Loucy (cell line): ENCODE results near the gene ANKRD27.

ENCODE experiments used
- H2AFZ ChIP-seq: fragments of 200-600 bp; sonication (generic); 2 replicates; pipeline ENCODE4 v1.6.0; 2016; ENCODE audit warnings: antibody characterized with exemption, mild to moderate bottlenecking, low read length, moderate library complexity
- H3F3A ChIP-seq: fragments of 200-600 bp; 2 replicates; pipeline ENCODE4 v1.6.0; 2016; ENCODE audit warnings: antibody characterized with exemption, low read depth, mild to moderate bottlenecking
- H3K27me3 ChIP-seq: fragments of 200-600 bp; sonication (generic); 2 replicates; pipeline ENCODE4 v1.6.1; 2014; ENCODE audit warnings: low read length, mild to moderate bottlenecking; ENCODE audit not compliant: insufficient read depth, poor library complexity, severe bottlenecking
- H3K36me3 ChIP-seq: fragments of 200-600 bp; sonication (generic); 2 replicates; pipeline ENCODE4 v1.6.1; 2016; ENCODE audit warnings: low read length; ENCODE audit not compliant: insufficient read depth
- H3K4me1 ChIP-seq: fragments of 200-600 bp; sonication (generic); 2 replicates; pipeline ENCODE4 v1.5.1; 2014; ENCODE audit warnings: low read length, mild to moderate bottlenecking; ENCODE audit not compliant: insufficient read depth, poor library complexity, severe bottlenecking
- H3K4me2 ChIP-seq: fragments of 200-600 bp; sonication (generic); 2 replicates; pipeline ENCODE4 v1.6.0; 2014; ENCODE audit warnings: antibody characterized with exemption, low read length, low read depth, mild to moderate bottlenecking; ENCODE audit not compliant: poor library complexity, severe bottlenecking
- H3K4me3 ChIP-seq: fragments of 200-600 bp; sonication (generic); 2 replicates; pipeline ENCODE4 v1.5.1; 2014; ENCODE audit warnings: low read length, mild to moderate bottlenecking, mixed read lengths; ENCODE audit not compliant: poor library complexity, severe bottlenecking
- H3K79me2 ChIP-seq: fragments of 200-600 bp; sonication (generic); 2 replicates; pipeline ENCODE4 v1.6.1; 2014; ENCODE audit warnings: low read length; ENCODE audit not compliant: insufficient read depth
- H3K9ac ChIP-seq: fragments of 200-600 bp; sonication (generic); 2 replicates; pipeline ENCODE4 v1.6.0; 2014; ENCODE audit warnings: mild to moderate bottlenecking, low read depth, low read length, moderate library complexity; ENCODE audit not compliant: poor library complexity, severe bottlenecking
- H3K9me2 ChIP-seq: fragments of 200-600 bp; sonication (generic); replicated peaks from 2 replicates; pipeline ENCODE4 v1.6.1; 2016; ENCODE audit warnings: low read depth, low read length, mixed read lengths
- H3K9me3 ChIP-seq: fragments of 200-600 bp; sonication (generic); 2 replicates; pipeline ENCODE4 v1.6.1; 2014; ENCODE audit warnings: mild to moderate bottlenecking, antibody characterized with exemption, low read length, low read depth; ENCODE audit not compliant: insufficient read depth
- H4K20me1 ChIP-seq: fragments of 200-600 bp; sonication (generic); 2 replicates; pipeline ENCODE4 v1.6.0; 2014; ENCODE audit warnings: antibody characterized with exemption, low read length, mild to moderate bottlenecking; ENCODE audit not compliant: insufficient read depth, poor library complexity, severe bottlenecking
- EZH2phosphoT487 ChIP-seq: fragments of 200-600 bp; IDR thresholded peaks from 2 replicates; pipeline ENCODE4 v1.6.1; 2018; ENCODE audit warnings: antibody characterized with exemption, mild to moderate bottlenecking, moderate library complexity, borderline replicate concordance
- TF ChIP-seq, protein P1 (sequence below): fragments of 200-600 bp; sonication (generic); conservative IDR thresholded peaks from 2 replicates; pipeline ENCODE4 v1.5.1; 2014; ENCODE audit warnings: mild to moderate bottlenecking, antibody characterized with exemption, low read length

Gene ANKRD27

DNA sequence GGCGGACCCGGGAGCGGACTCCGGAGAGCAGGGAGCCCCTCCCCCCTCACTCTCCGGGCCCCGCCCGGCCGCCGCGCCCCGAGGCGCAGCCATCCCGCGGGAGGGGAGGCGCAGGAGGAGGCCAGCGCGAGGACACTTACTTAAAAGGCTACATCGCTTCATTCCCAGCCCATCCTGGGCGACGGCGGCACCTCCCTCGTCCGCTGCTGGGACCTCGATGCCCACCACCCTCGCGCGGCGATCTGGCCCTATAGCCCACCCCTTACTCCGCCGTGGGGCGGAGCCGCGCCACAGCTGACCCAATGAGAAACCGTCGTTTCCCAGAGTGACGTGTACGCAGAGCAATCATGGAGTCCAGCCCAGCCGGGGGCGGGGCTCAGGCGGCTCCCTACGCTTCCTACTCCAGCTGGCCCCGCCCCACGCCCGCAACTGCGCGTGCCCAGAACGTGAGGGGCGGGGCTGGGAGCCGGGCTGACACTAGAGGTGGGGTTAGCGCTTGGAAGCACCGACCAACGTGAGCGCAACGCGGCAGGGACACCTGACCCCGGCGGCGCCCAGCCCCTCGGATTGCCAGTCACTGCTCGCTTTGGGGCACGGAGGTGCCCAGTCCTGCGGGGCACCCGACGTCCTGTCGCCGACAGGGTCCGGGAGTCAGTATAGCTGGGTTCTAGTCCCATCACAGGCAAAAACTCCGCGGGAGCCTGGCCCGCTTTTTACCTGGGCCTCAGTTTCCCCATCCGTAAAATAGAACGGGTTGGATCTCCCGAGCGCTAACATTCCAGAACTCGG lies at the start of gene ANKRD27:
Gene ANKRD27 (minus strand): TSS at position 250 of the 789 bp plus-strand sequence. CDS start 16,165 bp downstream, outside the sequence.
- H4K20me1 ChIP-seq = peaks cover 33% of the 10 kb centered on the region
- peaks cover 48% of the 10 kb centered on the region for H3K79me2 ChIP-seq
- H3K36me3 ChIP-seq = no peaks in the 10 kb centered on the region
- no peaks in the 10 kb centered on the region for H3K9me3 ChIP-seq
- H3K4me1 ChIP-seq = peaks cover 26% of the 10 kb centered on the region
- H3K4me3 ChIP-seq = peak within 1 kb of the TSS; percentile 99
- peak within 1 kb of the TSS; percentile 82 for H3K9ac ChIP-seq
- no peaks in the 10 kb centered on the region for H3F3A ChIP-seq
- no peaks in the 10 kb centered on the region for H3K27me3 ChIP-seq
- H3K4me2 ChIP-seq = peak within 1 kb of the TSS; percentile 91
- TF ChIP-seq, protein P1, sequence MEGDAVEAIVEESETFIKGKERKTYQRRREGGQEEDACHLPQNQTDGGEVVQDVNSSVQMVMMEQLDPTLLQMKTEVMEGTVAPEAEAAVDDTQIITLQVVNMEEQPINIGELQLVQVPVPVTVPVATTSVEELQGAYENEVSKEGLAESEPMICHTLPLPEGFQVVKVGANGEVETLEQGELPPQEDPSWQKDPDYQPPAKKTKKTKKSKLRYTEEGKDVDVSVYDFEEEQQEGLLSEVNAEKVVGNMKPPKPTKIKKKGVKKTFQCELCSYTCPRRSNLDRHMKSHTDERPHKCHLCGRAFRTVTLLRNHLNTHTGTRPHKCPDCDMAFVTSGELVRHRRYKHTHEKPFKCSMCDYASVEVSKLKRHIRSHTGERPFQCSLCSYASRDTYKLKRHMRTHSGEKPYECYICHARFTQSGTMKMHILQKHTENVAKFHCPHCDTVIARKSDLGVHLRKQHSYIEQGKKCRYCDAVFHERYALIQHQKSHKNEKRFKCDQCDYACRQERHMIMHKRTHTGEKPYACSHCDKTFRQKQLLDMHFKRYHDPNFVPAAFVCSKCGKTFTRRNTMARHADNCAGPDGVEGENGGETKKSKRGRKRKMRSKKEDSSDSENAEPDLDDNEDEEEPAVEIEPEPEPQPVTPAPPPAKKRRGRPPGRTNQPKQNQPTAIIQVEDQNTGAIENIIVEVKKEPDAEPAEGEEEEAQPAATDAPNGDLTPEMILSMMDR = no peak
- TF ChIP-seq EZH2phosphoT487 = no peak
- no peaks in the 10 kb centered on the region for H3K9me2 ChIP-seq
- H2AFZ ChIP-seq = peak within 1 kb of the TSS; percentile 81

DNA sequence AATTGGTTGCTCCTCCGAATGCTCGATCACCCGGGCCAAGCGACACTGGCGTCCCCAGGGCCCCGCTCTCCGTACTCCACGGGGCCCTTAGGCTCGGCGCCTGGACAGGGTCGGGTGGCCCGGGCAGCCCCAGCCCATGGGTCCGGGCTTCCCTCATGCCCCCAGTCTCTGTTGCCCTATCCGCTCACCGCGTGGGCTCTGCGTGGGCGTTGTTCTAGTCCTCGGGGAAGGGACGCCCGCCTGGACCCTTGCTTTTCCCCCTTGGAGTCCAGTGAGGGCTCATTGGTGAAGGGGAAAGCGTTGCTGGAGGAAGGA lies 45.9 kb upstream of the ANKRD27 start:
- peaks cover 11% of the 10 kb centered on the region for H3K4me1 ChIP-seq
- H3K4me2 ChIP-seq = no peak overlapping the region
- H3F3A ChIP-seq = no peaks in the 10 kb centered on the region
- H3K9me3 ChIP-seq = no peaks in the 10 kb centered on the region
- H3K27me3 ChIP-seq = no peaks in the 10 kb centered on the region
- no peak overlapping the region for H2AFZ ChIP-seq
- H3K9me2 ChIP-seq = no peaks in the 10 kb centered on the region
- H4K20me1 ChIP-seq = no peaks in the 10 kb centered on the region
- H3K4me3 ChIP-seq = no peak overlapping the region
- H3K36me3 ChIP-seq = no peaks in the 10 kb centered on the region
- no peaks in the 10 kb centered on the region for H3K79me2 ChIP-seq
- no peak overlapping the region for H3K9ac ChIP-seq
- TF ChIP-seq, protein P1 = no peak
- TF ChIP-seq EZH2phosphoT487 = no peak

DNA sequence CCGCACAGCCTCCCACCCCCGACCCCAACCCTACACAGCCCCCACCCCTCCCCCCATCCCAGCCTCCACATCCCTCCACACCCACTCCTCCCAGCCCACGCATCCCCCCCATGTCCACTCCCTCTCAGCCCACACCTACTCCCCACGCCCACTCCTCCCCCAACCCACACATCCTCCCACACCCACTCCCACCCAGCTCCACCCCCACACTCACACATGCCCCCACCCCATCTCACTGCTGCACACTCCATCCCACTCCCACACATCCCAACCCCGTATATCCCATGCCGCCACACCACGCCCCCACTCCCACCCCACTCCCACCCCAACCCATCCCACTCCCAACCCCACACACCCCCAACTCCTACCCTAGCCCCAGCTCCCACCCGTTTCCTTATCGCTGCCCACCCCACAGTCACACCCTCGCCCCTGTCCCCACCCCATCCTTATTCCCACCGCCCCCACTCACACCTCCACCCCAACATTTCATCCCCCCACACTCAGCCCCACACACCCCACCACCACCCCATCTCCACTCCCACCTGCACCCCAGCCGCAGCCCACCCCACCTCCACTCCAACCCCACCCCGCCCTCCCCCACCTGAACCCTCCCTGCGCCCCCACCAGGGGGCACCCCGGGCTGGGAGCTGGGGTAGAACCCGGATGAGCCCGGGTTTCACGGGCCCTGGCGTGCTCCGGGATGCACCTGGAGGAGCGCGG lies 45.4 kb upstream of the ANKRD27 start:
- H3F3A ChIP-seq = no peaks in the 10 kb centered on the region
- no peak overlapping the region for H2AFZ ChIP-seq
- no peaks in the 10 kb centered on the region for H3K9me2 ChIP-seq
- TF ChIP-seq EZH2phosphoT487 = no peak
- H3K9ac ChIP-seq = no peak overlapping the region
- H4K20me1 ChIP-seq = no peaks in the 10 kb centered on the region
- H3K27me3 ChIP-seq = no peaks in the 10 kb centered on the region
- H3K79me2 ChIP-seq = no peaks in the 10 kb centered on the region
- H3K4me2 ChIP-seq = no peak overlapping the region
- no peaks in the 10 kb centered on the region for H3K36me3 ChIP-seq
- H3K9me3 ChIP-seq = no peaks in the 10 kb centered on the region
- no peak overlapping the region for H3K4me3 ChIP-seq
- peaks cover 11% of the 10 kb centered on the region for H3K4me1 ChIP-seq
